GM19099 (cell line): ENCODE data around the gene INPP5A.

Experiments
- POLR2A ChIP-seq: IDR thresholded peaks from 3 replicates; pipeline ENCODE4 v1.6.1; 2011; ENCODE audit warnings: low read depth; ENCODE audit not compliant: insufficient read length; ENCODE audit errors: extremely low read depth

INPP5A gene

GRCh38 chr10:132593900-132594876 is 56.6 kb downstream of the INPP5A start:
- TF ChIP-seq POLR2A = no peak

- no peak for TF ChIP-seq POLR2A
These were observed 57.4 kb downstream of the INPP5A start for GRCh38 chr10:132595021-132595420.

- no peak for TF ChIP-seq POLR2A
These were observed 58.3 kb downstream of the INPP5A start for GRCh38 chr10:132595854-132596253.

GRCh38 chr10:132596742-132597279 is 59.2 kb downstream of the INPP5A start:
- no peak for TF ChIP-seq POLR2A

- TF ChIP-seq POLR2A = no peak
These were observed 60.1 kb downstream of the INPP5A start for GRCh38 chr10:132597654-132598053.

- no peak for TF ChIP-seq POLR2A
These were observed 62.1 kb downstream of the INPP5A start for GRCh38 chr10:132599732-132600131.

- TF ChIP-seq POLR2A = no peak
These were observed 62.8 kb downstream of the INPP5A start for GRCh38 chr10:132600416-132600815.

GRCh38 chr10:132601567-132601966 is 64.0 kb downstream of the INPP5A start:
- no peak for TF ChIP-seq POLR2A

GRCh38 chr10:132602614-132603013 is 65.0 kb downstream of the INPP5A start:
- no peak for TF ChIP-seq POLR2A

- no peak for TF ChIP-seq POLR2A
These were observed 66.4 kb downstream of the INPP5A start for GRCh38 chr10:132603851-132604533.

- no peak for TF ChIP-seq POLR2A
These were observed 67.1 kb downstream of the INPP5A start for GRCh38 chr10:132604686-132605085.

GRCh38 chr10:132605390-132605789 is 67.8 kb downstream of the INPP5A start:
- no peak for TF ChIP-seq POLR2A

- no peak for TF ChIP-seq POLR2A
These were observed 68.5 kb downstream of the INPP5A start for GRCh38 chr10:132606031-132606491.

- TF ChIP-seq POLR2A = no peak
These were observed 69.1 kb downstream of the INPP5A start for GRCh38 chr10:132606536-132607316.

GRCh38 chr10:132607491-132607890 is 69.9 kb downstream of the INPP5A start:
- TF ChIP-seq POLR2A = no peak

GRCh38 chr10:132607961-132608495 is 70.4 kb downstream of the INPP5A start:
- TF ChIP-seq POLR2A = no peak
